HepG2 (cell line): ENCODE results near the gene BBC3. TPM values are rescaled to one million over a fixed set of nuclear protein-coding genes. Genes with fewer than 3 reads are reported as not detected.
A peak's percentile ranks its signal among the peaks of the same experiment; 100 is the strongest.

Experiments
- ATRX ChIP-seq: sonication (generic); formaldehyde crosslinking; IDR thresholded peaks from 2 replicates; pipeline ENCODE4 v1.4.0; 2020; ENCODE audit warnings: missing genetic modification reagents, borderline replicate concordance
- ESRRA ChIP-seq: sonication (generic); formaldehyde crosslinking; IDR thresholded peaks from 2 replicates; pipeline ENCODE4 v1.5.1; 2020; ENCODE audit warnings: mild to moderate bottlenecking, low read depth, missing genetic modification reagents
- GTF2F1 ChIP-seq: fragments of 150-350 bp; IDR thresholded peaks from 2 replicates; pipeline ENCODE4 v1.6.1; 2014; ENCODE audit warnings: low read length
- HIVEP1 ChIP-seq: sonication (generic); formaldehyde crosslinking; IDR thresholded peaks from 2 replicates; pipeline ENCODE4 v1.4.0; 2020; ENCODE audit warnings: mild to moderate bottlenecking, missing genetic modification reagents
- HOXD1 ChIP-seq: sonication (generic); formaldehyde crosslinking; IDR thresholded peaks from 2 replicates; pipeline ENCODE4 v1.5.0; 2020; ENCODE audit warnings: missing genetic modification reagents
- MEIS2 ChIP-seq: sonication (generic); formaldehyde crosslinking; IDR thresholded peaks from 2 replicates; pipeline ENCODE4 v1.9.0; 2021; ENCODE audit warnings: mild to moderate bottlenecking, missing genetic modification reagents
- PAF1 ChIP-seq: IDR thresholded peaks from 2 replicates; pipeline ENCODE4 v1.6.1; 2016; ENCODE audit warnings: missing genetic modification reagents, missing compliant biosample characterization
- POLR2AphosphoS5 ChIP-seq: IDR thresholded peaks from 2 replicates; pipeline ENCODE4 v1.6.1; 2012; ENCODE audit warnings: low read depth, low read length
- SATB2 ChIP-seq: sonication (generic); formaldehyde crosslinking; IDR thresholded peaks from 2 replicates; pipeline ENCODE4 v1.5.0; 2020; ENCODE audit warnings: missing genetic modification reagents
- ZBTB42 ChIP-seq: sonication (generic); formaldehyde crosslinking; IDR thresholded peaks from 2 replicates; pipeline ENCODE4 v1.5.0; 2020; ENCODE audit warnings: mild to moderate bottlenecking, missing genetic modification reagents
- ZFP90 ChIP-seq: sonication (generic); formaldehyde crosslinking; IDR thresholded peaks from 2 replicates; pipeline ENCODE4 v1.8.0; 2022; ENCODE audit warnings: missing genetic modification reagents, mild to moderate bottlenecking, inconsistent platforms, borderline replicate concordance
- ZNF10 ChIP-seq: sonication (generic); formaldehyde crosslinking; IDR thresholded peaks from 2 replicates; pipeline ENCODE4 v1.4.0; 2020; ENCODE audit warnings: mild to moderate bottlenecking, low read depth, missing genetic modification reagents, borderline replicate concordance
- ZNF143 ChIP-seq: sonication (generic); formaldehyde crosslinking; IDR thresholded peaks from 2 replicates; pipeline ENCODE4 v1.4.0; 2020; ENCODE audit warnings: missing genetic modification reagents
- ZNF275 ChIP-seq: sonication (generic); formaldehyde crosslinking; IDR thresholded peaks from 2 replicates; pipeline ENCODE4 v1.8.0; 2022; ENCODE audit warnings: missing genetic modification reagents, mild to moderate bottlenecking, inconsistent platforms, borderline replicate concordance
- ZNF451 ChIP-seq: sonication (generic); formaldehyde crosslinking; IDR thresholded peaks from 2 replicates; pipeline ENCODE4 v1.5.0; 2020; ENCODE audit warnings: mild to moderate bottlenecking, missing genetic modification reagents
- ZNF468 ChIP-seq: sonication (generic); formaldehyde crosslinking; IDR thresholded peaks from 2 replicates; pipeline ENCODE4 v1.8.0; 2022; ENCODE audit warnings: mild to moderate bottlenecking, moderate library complexity, missing genetic modification reagents
- ZNF609 ChIP-seq: sonication (generic); formaldehyde crosslinking; IDR thresholded peaks from 2 replicates; pipeline ENCODE4 v1.4.0; 2020; ENCODE audit warnings: mild to moderate bottlenecking, missing genetic modification reagents, borderline replicate concordance
- ZNF777 ChIP-seq: sonication (generic); formaldehyde crosslinking; IDR thresholded peaks from 2 replicates; pipeline ENCODE4 v1.4.0; 2020; ENCODE audit warnings: missing genetic modification reagents
- polyA plus RNA-seq, 8 experiments: library from polyadenylated mRNA; depleted of rRNA in 3 of 8; stranded (reverse) in 7 of 8; unstranded in 1 of 8; fragments of >200 nt; fragmentation: Illumina TruSeq in 4 of 8; extraction: Trizol in 4 of 8; gene quantifications; 2 replicates each; pipeline versions ENCODE4 v1.2.1 to v1.2.3, GENCODE V29; 2011 to 2016; ENCODE audit warnings: low read depth in 4 of 8, missing spikeins in 1 of 8, mixed read lengths in 1 of 8; ENCODE audit not compliant: insufficient read depth in 1 of 8
- total RNA-seq, 5 experiments: library from RNA; depleted of rRNA; stranded (reverse); fragments of >200 nt; fragmentation: Illumina TruSeq; extraction: Trizol; gene quantifications; 2 replicates each; pipeline ENCODE4 v1.2.3, GENCODE V29; 2016; ENCODE audit warnings: low read depth in 1 of 5
- TF ChIP-seq, protein P1 (sequence below): sonication (generic); formaldehyde crosslinking; IDR thresholded peaks from 2 replicates; pipeline ENCODE4 v1.5.0; 2020; ENCODE audit warnings: mild to moderate bottlenecking, missing genetic modification reagents

The BBC3 gene
- total and polyA plus RNA-seq, 2 of the 13 experiments (the other 11 are each of a cell fraction or from before 2014, with no cell fraction given) = 6.1 to 8.8 TPM

- no peak for TF ChIP-seq ZNF468
- TF ChIP-seq, protein P1, sequence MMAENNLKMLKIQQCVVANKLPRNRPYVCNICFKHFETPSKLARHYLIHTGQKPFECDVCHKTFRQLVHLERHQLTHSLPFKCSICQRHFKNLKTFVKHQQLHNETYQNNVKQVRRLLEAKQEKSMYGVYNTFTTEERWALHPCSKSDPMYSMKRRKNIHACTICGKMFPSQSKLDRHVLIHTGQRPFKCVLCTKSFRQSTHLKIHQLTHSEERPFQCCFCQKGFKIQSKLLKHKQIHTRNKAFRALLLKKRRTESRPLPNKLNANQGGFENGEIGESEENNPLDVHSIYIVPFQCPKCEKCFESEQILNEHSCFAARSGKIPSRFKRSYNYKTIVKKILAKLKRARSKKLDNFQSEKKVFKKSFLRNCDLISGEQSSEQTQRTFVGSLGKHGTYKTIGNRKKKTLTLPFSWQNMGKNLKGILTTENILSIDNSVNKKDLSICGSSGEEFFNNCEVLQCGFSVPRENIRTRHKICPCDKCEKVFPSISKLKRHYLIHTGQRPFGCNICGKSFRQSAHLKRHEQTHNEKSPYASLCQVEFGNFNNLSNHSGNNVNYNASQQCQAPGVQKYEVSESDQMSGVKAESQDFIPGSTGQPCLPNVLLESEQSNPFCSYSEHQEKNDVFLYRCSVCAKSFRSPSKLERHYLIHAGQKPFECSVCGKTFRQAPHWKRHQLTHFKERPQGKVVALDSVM = 0 out of 2 replicates have a peak, but pooled peaks have one; percentile 50
- TF ChIP-seq GTF2F1 = no peak
- TF ChIP-seq ZNF10 (CRISPR knock-in tag) = no peak
- peak; percentile 84 for TF ChIP-seq ZNF275
- no peak for TF ChIP-seq ZBTB42
- TF ChIP-seq ZNF777 (CRISPR knock-in tag) = peak; percentile 66; the same call in 1 of the 2 replicates
- TF ChIP-seq ZNF451 (CRISPR knock-in tag) = peak; percentile 82; the same call in 1 of the 2 replicates
- peak; percentile 76; the same call in 1 of the 2 replicates for TF ChIP-seq ZFP90 (CRISPR knock-in tag)
- no peak; the same call in 1 of the 2 replicates for TF ChIP-seq ZNF143 (CRISPR knock-in tag)
- TF ChIP-seq POLR2AphosphoS5 = peak; percentile 50; the same call in 1 of the 2 replicates
- no peak for TF ChIP-seq SATB2
- 0 out of 2 replicates have a peak, but pooled peaks have one; percentile 31 for TF ChIP-seq MEIS2
- peak; percentile 99 for TF ChIP-seq HIVEP1
- no peak for TF ChIP-seq HOXD1 (CRISPR knock-in tag)
- TF ChIP-seq ESRRA = no peak; the same call in none of the 2 replicates
- peak; percentile 65; the same call in 1 of the 2 replicates for TF ChIP-seq ZNF609 (CRISPR knock-in tag)
- no peak for TF ChIP-seq PAF1 (CRISPR knock-in tag)
- no peak for TF ChIP-seq ATRX (CRISPR knock-in tag)
Observed at GRCh38 chr19:47231215-47232054, 436 bp upstream of the BBC3 start (continued).
